Measurements from ENCODE around the gene MYL7.
A peak's percentile ranks its signal among the peaks of the same experiment; 100 is the strongest.
"Not testable (repeated sequence)": the region's sequence is repeated elsewhere in the genome, so short reads cannot be mapped to it uniquely, and the experiment has no call there.

Gene MYL7

DNA sequence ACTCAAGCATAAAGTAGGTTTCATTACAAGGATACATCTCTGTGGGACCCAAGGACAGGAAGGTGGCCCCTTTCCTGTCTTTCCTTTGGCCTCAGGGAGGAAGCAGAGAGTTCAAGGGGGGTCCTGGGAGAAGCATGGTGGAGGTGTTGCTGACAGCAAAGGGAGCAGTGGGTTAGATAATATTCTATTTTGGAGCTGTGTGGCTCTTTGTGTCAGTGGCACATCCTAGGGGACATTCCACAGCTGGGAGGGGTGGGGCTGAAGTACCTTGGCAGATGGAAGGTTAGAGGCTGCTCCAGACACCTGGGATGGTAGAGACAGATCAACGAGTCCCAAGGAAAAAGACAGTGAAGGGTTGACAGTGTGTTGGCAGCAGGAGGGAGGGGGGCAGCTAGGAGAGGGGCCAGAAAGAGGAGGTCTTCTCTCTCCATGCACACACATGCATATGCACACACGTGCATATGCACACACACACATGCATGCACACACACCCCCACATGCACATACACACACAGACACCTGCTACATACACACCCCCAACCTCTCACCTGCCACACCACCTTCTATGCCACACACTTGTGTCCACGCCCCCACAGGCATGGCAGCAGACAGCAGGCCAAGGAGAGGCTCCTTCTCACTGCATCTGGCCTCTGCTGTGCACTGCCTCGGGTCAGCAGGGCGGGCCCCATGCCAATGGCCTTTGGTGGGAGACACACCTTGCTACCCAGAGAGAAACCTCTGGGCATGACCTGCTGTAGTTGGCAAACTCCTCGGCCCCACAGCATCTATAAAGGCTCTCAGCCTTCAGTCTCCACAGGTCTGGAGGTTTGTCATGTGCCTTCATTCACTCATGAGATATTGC lies 12.2 kb downstream of the MYL7 start:
- DNase-seq: no peak

DNA sequence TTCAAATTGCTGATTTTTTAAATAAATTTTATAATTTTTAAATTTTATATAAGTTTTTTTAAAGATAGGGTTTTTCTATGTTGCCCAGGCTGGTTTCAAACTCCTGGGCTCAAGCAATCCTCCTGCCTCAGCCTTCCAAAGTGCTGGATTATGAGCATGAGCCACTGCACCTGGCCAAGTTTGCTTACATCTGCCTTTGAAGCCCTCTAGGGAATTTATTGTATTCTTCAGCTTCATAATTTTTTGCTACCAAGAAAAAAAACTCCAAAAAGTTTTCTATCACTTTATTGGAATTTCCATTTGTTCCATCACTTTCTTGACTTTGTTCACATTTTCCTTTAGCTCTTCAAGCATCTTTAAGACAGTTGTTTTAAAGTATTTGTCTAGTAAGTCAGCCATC lies 14.0 kb downstream of the MYL7 start:
- DNase-seq: no peak

GRCh38 chr7:44126574-44126973 lies 14.6 kb downstream of the MYL7 start:
- DNase-seq: not testable (repeated sequence)

DNA sequence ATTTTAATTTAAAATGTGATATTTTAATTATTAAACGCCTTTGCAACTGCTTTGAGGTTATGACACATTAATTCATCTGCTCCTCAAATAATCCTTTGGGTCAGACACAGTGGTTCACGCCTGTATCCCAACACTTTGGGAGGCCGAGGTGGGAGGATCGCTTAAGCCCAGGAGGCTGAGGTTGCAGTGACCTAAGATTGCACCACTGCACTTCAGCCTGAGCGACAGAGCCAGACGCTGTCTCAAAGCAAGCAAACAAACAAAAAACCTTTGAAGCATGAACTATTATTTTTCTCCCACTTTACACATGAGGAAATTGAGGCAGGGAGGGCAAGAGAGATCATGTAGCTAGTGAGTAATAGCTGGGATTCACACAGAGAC lies 16.3 kb downstream of the MYL7 start:
- DNase-seq: no peak

- peak; percentile 97 for DNase-seq
These were observed 17.7 kb downstream of the MYL7 start, which contains the start of gene POLD2 for GRCh38 chr7:44123190-44124003. POLD2 (minus strand) TSS chr7:44123548; CDS start chr7:44122053, 1,495 bp downstream.

GRCh38 chr7:44122529-44122928 lies 18.6 kb downstream of the MYL7 start:
- no peak for DNase-seq

GRCh38 chr7:44121761-44122420 lies 19.2 kb downstream of the MYL7 start:
- DNase-seq: no peak

GRCh38 chr7:44120395-44120794 lies 20.7 kb downstream of the MYL7 start:
- no peak for DNase-seq

GRCh38 chr7:44119829-44120380 lies 21.2 kb downstream of the MYL7 start:
- DNase-seq: no peak

GRCh38 chr7:44117801-44118429 lies 23.2 kb downstream of the MYL7 start:
- no peak for DNase-seq

GRCh38 chr7:44116789-44117666 lies 24.1 kb downstream of the MYL7 start:
- DNase-seq: no peak

- no peak for DNase-seq
These were observed 24.9 kb downstream of the MYL7 start for GRCh38 chr7:44116087-44116788.

- no peak for DNase-seq
These were observed 26.4 kb downstream of the MYL7 start for GRCh38 chr7:44114586-44115310.

- no peak for DNase-seq
These were observed 27.3 kb downstream of the MYL7 start for GRCh38 chr7:44113764-44114354.

DNA sequence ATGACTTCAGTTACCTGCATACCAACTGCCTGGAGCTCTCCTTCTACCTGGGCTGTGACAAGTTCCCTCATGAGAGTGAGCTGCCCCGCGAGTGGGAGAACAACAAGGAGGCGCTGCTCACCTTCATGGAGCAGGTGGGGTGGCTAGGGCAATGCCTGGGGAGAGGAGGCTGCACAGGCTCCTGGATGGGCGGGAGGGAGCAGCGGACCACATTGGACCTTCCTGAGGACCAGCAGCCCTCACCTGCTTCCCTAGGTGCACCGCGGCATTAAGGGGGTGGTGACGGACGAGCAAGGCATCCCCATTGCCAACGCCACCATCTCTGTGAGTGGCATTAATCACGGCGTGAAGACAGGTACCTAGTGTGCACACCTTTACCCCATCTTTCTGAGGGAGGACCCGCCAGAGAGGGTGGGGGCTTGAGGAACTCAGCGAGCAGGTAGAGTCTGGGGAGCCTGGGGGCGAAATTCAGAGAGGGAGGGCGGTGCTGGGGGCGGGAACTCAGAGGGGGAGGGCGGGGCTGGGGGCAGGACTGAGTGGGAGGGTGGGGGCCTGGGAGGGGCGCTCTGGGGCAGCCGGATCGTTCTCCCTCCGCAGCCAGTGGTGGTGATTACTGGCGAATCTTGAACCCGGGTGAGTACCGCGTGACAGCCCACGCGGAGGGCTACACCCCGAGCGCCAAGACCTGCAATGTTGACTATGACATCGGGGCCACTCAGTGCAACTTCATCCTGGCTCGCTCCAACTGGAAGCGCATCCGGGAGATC lies 28.0 kb downstream of the MYL7 start:
- DNase-seq: no peak

DNA sequence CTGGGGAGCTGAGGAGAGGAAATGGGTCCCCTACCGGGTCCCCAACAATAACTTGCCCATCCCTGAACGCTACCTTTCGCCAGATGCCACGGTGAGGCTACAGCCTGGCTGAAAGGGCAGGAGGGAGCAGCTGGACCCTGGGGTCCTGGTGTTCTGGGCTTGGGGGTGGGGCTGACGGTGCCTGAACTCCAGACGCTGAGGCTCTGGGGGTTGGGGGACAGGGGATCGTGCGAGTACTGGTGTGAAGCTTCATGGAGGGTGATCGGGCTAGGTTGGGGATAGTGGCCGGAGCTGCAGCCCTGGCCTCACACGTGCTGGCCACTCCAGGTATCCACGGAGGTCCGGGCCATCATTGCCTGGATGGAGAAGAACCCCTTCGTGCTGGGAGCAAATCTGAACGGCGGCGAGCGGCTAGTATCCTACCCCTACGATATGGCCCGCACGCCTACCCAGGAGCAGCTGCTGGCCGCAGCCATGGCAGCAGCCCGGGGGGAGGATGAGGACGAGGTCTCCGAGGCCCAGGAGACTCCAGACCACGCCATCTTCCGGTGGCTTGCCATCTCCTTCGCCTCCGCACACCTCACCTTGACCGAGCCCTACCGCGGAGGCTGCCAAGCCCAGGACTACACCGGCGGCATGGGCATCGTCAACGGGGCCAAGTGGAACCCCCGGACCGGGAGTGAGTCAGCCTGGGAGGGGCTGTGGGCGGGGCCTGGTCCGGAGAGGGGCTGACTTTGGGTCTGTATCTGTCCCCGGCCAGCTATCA lies 28.7 kb downstream of the MYL7 start:
- no peak for DNase-seq

DNA sequence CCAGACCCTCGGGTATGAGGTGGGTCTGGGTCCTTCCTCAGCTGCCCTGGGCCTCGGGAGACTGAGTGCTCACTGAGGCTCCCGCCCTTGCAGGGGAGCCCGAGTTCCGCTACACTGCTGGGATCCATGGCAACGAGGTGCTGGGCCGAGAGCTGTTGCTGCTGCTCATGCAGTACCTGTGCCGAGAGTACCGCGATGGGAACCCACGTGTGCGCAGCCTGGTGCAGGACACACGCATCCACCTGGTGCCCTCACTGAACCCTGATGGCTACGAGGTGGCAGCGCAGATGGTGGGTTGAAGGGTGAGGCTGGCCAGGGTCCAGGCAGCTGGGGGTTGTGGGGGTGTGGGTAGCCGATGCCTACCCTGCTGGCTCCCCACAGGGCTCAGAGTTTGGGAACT lies 29.4 kb downstream of the MYL7 start:
- no peak for DNase-seq
